Lung (tissue), 12 donors: ENCODE measurements around the gene NFXL1. TPM values are rescaled to one million over a fixed set of nuclear protein-coding genes. Genes with fewer than 3 reads are reported as not detected.

Experiments used
- ATAC-seq: fragments of 200-7000 bp; cut with Tn5 transposase; one replicate; pipeline ENCODE4 v1.9.1; 2020; ENCODE audit warnings: moderate number of reproducible peaks; ENCODE audit not compliant: insufficient read depth, low FRiP score
- DNase-seq, 3 donors: peaks; one replicate each; pipeline ENCODE4 v3.0.0-alpha.2; 2013 to 2017
- H3K27ac ChIP-seq, 2 donors: one replicate each; pipeline ENCODE4 v1.5.1; 2013; ENCODE audit warnings: mild to moderate bottlenecking in 2 of 2, moderate library complexity in 2 of 2, control low read depth in 1 of 2, inconsistent platforms in 1 of 2, low read depth in 1 of 2, low read length in 1 of 2
- H3K27me3 ChIP-seq, 3 donors: one replicate each; pipeline ENCODE4 v1.5.1; 2013; ENCODE audit warnings: low read length in 2 of 3; ENCODE audit not compliant: control insufficient read depth in 3 of 3, insufficient read depth in 3 of 3
- H3K36me3 ChIP-seq, 4 donors: one replicate each; pipeline ENCODE4 v1.5.1; 2013; ENCODE audit warnings: low read length in 4 of 4, mild to moderate bottlenecking in 1 of 4, moderate library complexity in 1 of 4; ENCODE audit not compliant: control insufficient read depth in 4 of 4, insufficient read depth in 4 of 4
- H3K4me1 ChIP-seq, 5 donors: one replicate each; pipeline ENCODE4 v1.5.1; 2013; ENCODE audit warnings: low read length in 5 of 5, mild to moderate bottlenecking in 2 of 5, moderate library complexity in 1 of 5; ENCODE audit not compliant: control insufficient read depth in 5 of 5, insufficient read depth in 5 of 5
- H3K4me3 ChIP-seq: one replicate; pipeline ENCODE4 v1.5.1; 2013; ENCODE audit warnings: mild to moderate bottlenecking, control low read depth, moderate library complexity
- H3K9ac ChIP-seq, 2 donors: one replicate each; pipeline ENCODE4 v1.5.1; 2013; ENCODE audit warnings: low read length in 2 of 2, control low read depth in 1 of 2; ENCODE audit not compliant: insufficient read depth in 1 of 2
- H3K9me3 ChIP-seq, 4 donors: one replicate each; pipeline ENCODE4 v1.5.1; 2013; ENCODE audit warnings: low read length in 3 of 4, mild to moderate bottlenecking in 1 of 4, moderate library complexity in 1 of 4; ENCODE audit not compliant: control insufficient read depth in 4 of 4, insufficient read depth in 3 of 4
- CTCF ChIP-seq: IDR thresholded peaks from 2 replicates; pipeline ENCODE4 v1.5.1; 2012; ENCODE audit warnings: mild to moderate bottlenecking; ENCODE audit errors: control extremely low read depth, extremely low read depth
- WGBS, 2 donors: extraction: QIAGEN DNeasy Blood & Tissue Kit; methylation state at CpG; one replicate each; pipeline ENCODE4 v1.1.7; 2013; 5-methylcytosine and 5-hydroxymethylcytosine counted together
- polyA plus RNA-seq, 2 donors: library from polyadenylated mRNA; stranded (reverse); fragments of 200-250 nt; gene quantifications; one replicate each; pipeline ENCODE4 v1.2.1, GENCODE V29; 2013
- total RNA-seq, 2 donors: library from RNA; depleted of rRNA in 1 of 2; stranded (reverse); fragments of >200 nt in 1 of 2; gene quantifications; one replicate each; pipeline ENCODE4 v1.2.1, GENCODE V29; 2014 to 2021
- donor health status: control.
- donor health status: control.
- donor health status: Bipolar disorder and iron deficiency.
- donor health status: healthy.
- donor health status: DM: yes; HTN: yes; CAD: no.

Gene NFXL1
- total and polyA plus RNA-seq, 4 donors = 4.6 to 27.2 (median 8.8) TPM

- peaks cover 0 to 2% (median 0%) of the 10 kb centered on the region in 4 donors for H3K9me3 ChIP-seq
- no peak overlapping the region for H3K27ac ChIP-seq
- no peak overlapping the region for H3K9ac ChIP-seq
- TF ChIP-seq CTCF = no peak
- 88 to 91% methylated on average over 5 of the region's 5 CpGs for WGBS, 2 donors
- no peak overlapping the region for H3K4me3 ChIP-seq
- no peaks in the 10 kb centered on the region for H3K27me3 ChIP-seq
- no peaks in the 10 kb centered on the region for H3K4me1 ChIP-seq
- DNase-seq = no peak
- ATAC-seq = no peak
- no peaks in the 10 kb centered on the region for H3K36me3 ChIP-seq
Observed at GRCh38 chr4:47945930-47946726, 31.7 kb upstream of the NFXL1 start.

- Histone ChIP-seq H3K36me3 (no peaks in the 10 kb centered on the region), H3K9me3 (no peaks in the 10 kb centered on the region), H3K4me3 (no peak overlapping the region), H3K27ac (no peak overlapping the region), H3K27me3 (no peaks in the 10 kb centered on the region), H3K9ac (no peak overlapping the region), H3K4me1 (no peaks in the 10 kb centered on the region)
- TF ChIP-seq CTCF = no peak
- WGBS, 2 donors = 83 to 89% methylated on average over 10 of the region's 10 CpGs
- DNase-seq = no peak
- no peak for ATAC-seq
Observed at GRCh38 chr4:47942081-47942819, 27.9 kb upstream of the NFXL1 start.

- DNase-seq (no peak), ATAC-seq (no peak)
- no peak overlapping the region for H3K27ac ChIP-seq
- H3K4me1 ChIP-seq = no peaks in the 10 kb centered on the region
- H3K9ac ChIP-seq = no peak overlapping the region
- H3K36me3 ChIP-seq = no peaks in the 10 kb centered on the region
- WGBS, 2 donors = 79 to 90% methylated on average over 5 of the region's 5 CpGs
- H3K4me3 ChIP-seq = no peak overlapping the region
- H3K9me3 ChIP-seq = no peaks in the 10 kb centered on the region
- no peak for TF ChIP-seq CTCF
- H3K27me3 ChIP-seq = no peaks in the 10 kb centered on the region
Observed at GRCh38 chr4:47939456-47939855, 25.1 kb upstream of the NFXL1 start.
